GM04504 (cell line): ENCODE measurements around the gene THSD4.
"Not testable (repeated sequence)": the region's sequence is repeated elsewhere in the genome, so short reads cannot be mapped to it uniquely, and the experiment has no call there.

Source experiments
- DNase-seq: peaks from one replicate; pipeline ENCODE4 v3.0.0-alpha.2; 2012; ENCODE audit warnings: low read depth

Gene THSD4

GRCh38 chr15:71149646-71150557 is 34.6 kb downstream of the THSD4 start:
- no peak for DNase-seq

DNA sequence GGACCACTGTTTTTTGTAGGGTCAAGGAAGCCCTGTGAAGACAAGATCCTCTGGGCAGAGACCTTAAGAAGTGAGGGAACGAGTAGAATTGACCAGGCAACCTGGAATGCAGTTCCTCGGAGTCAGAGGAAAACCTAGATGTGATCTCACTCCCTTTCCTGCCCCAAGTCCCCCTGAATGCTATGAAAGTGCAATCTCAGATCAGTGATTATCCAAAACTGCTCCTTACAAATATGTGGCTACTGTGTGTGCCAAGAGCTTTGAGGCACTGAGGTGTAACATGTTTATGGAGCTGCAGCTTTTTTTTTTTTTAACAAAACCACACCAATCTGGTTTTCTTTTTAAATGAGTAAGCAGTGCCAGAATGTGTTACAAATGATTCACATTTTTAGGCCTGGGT is 35.8 kb downstream of the THSD4 start:
- DNase-seq: peak; percentile 10

GRCh38 chr15:71152542-71152941 is 37.3 kb downstream of the THSD4 start:
- no peak for DNase-seq

- no peak for DNase-seq
Measured at GRCh38 chr15:71153823-71154524, 38.7 kb downstream of the THSD4 start.

DNA sequence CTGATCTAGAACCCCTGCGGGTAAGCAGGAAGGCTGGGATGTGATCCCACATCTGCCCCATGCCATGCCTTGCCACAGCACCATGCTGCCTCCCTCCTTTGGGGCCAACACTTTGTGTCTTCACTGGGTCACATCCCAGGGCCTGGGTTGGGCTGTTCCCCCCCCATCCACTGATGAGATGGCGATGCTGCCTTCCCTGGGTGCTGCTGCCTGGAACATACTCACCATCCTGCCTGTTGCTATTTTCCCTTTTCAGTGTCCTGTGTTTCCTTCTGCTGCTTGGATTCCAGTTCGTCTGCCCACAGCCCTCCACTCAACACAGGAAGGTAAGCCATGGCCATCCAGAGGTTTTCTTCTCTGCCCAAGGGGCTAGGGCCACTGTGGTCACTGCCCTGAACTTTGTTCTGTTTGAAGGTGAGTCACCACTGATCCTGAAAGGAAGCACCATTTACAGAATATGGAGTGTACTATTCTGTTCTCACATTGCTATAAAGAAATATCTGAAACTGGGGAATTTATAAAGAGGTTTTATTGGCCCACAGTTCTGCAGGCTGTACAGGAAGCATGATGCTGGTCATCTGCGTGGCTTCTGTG is 39.4 kb downstream of the THSD4 start:
- DNase-seq: no peak

DNA sequence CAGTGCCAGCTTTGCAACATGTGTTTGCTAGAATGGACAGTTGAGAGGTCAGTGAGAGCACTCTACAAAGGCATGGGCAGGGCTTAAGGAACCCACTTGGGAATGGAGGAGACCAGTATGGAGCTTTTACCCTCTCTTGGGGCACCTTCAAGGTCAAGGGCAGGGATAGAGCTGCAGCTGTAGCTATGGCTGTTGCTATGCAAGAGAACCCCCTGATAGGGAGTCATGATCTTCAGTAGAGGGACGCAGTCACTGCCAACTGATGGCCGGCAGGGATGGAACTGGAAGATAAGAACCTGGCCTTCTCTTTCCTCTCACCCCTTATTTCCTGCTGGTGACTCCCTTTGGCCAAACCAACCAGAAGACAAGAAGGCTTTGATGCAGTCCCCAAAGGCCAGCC is 40.3 kb downstream of the THSD4 start:
- no peak for DNase-seq

- DNase-seq: no peak
Measured at GRCh38 chr15:71160976-71161375, 45.7 kb downstream of the THSD4 start.

GRCh38 chr15:71162309-71162708 is 47.0 kb downstream of the THSD4 start:
- no peak for DNase-seq

GRCh38 chr15:71164606-71165005 is 49.3 kb downstream of the THSD4 start:
- DNase-seq: not testable (repeated sequence)

DNA sequence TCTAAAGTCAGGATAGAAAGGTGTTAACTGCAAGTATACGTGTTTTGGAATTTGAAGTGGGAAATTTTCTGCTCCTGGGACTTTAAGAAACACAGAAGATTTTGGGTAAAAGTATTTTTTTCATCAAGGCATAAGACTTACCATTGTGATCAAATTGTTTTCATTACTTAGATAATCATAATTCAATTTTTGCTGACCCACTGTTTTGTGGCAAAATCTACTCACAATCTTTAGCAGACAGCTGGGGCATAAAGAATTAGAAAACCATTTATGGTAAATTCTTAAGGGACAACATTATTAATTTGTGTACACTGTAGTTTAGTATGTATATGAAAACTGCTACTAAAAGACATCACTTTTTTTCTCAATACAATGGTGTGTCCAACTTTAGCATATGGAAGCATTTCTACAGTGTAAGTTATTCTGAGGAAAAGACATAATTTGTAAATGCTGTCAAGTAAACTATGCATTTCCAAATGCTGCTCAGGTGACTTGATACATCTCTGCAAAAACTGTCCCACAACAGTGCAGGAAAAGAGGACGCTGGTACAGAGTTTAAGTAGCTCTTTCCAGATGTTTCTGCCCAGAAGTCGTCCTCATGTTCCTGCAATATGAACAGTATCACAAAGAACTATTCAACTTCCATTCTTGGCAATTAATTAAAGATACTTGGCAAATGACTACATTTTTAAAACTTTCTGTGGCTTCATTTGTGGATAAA is 52.3 kb downstream of the THSD4 start:
- DNase-seq: no peak

DNA sequence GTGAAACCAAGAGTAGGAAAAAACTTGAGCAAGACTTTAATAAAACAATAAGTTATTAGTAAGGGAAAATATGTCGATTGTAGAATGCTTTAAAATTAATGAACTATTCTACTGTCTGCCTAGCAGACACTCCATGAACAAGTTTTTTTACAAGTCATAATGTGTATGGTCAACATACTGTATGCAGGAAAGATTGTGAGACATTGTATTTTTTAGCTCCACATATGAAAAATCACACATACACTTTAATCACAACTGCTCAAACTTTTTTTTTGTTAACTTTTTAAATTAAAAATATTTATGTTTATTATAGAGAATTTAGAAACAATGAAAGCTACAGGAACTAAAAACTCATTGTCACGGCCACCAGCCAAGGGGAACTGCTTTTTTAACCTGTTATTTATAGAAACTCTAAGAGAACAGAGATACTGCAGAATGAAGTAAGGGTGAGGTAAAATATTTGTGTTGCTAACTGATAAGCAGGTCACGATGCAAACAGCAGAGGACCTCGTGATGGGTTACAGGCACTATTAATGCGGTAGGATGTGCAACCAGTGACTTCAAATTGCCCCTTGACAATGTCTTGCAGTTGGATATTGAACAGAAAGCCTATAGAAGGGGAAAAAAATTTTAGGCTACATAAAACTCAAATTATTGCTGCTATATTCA is 53.0 kb downstream of the THSD4 start:
- DNase-seq: no peak

DNA sequence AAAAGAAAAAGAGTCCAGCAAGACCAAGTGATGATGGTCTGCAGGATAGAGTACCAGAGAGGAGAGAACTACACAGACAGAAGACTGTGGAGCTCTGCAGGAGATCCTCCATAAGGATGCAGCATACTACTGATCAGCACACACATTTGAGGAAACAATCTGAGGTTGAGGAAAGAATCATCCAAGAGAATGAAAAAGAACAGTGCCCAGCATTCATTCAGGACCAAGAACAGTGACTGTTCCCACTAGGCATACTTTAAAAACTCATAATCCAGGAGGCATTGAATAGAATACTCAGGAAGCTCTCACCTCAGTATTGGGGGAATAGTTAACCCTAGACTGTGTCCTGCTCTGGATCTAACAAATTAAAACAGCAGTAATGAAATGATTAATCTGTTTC is 54.9 kb downstream of the THSD4 start:
- DNase-seq: no peak

DNA sequence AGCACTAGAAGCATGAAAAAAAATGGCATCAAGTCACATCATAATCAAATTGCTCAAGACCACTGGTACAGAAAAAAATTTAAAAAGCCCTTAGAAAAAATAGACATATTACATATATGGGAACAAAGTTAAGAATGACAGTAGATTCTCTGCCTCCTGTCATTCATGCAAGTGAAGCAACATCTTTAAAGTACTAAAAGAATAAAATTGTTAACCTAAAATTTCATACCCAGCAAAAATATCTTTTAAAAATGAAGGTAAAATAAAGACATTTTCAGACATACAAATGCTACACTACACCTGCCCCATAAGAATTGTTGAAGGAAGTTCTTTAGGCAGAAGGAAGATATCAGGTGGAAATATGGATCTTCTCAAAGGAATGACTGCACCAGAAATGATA is 55.9 kb downstream of the THSD4 start:
- no peak for DNase-seq

- DNase-seq: not testable (repeated sequence)
Measured at GRCh38 chr15:71174360-71174759, 59.1 kb downstream of the THSD4 start.

- no peak for DNase-seq
Measured at GRCh38 chr15:71180986-71181853, 65.9 kb downstream of the THSD4 start.

GRCh38 chr15:71182522-71182921 is 67.3 kb downstream of the THSD4 start:
- no peak for DNase-seq

DNA sequence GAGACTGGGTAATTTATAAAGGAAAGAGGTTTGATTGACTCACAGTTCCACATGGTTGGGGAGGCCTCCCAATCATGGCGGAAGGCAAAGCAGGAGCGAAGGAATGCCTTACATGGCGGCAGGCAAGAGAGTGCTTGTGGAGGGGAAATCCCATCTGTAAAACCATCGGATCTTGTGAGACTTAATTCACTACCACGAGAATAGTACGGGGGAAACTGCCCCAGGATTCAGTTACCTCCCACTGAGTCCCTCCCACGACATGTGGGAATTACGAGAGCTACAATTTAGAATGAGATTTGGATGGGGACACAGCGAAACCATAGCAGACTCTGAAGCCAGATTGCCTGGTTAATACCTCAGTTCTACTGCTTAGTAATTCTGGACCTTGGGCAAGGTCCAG is 67.8 kb downstream of the THSD4 start:
- DNase-seq: no peak

- DNase-seq: no peak
Measured at GRCh38 chr15:71185706-71186105, 70.4 kb downstream of the THSD4 start.

DNA sequence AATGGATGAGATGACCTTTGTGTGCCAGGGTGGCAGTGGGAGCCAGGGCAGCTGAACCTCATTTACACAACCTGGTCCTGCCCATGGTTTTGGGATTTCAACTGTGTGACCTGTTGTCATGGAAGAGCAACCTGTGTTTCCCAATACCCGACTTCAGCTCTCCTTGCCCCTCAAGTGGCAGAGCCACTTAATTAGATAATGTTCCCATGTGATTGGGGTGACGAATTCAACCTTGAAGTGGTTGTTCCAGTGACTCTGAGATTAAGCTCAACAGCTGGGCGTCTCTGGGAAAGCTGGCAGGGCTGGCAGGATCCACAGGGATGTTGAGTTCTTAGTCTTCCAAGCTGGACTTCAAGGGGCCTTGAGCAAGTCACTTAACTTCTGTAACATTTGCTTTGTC is 71.0 kb downstream of the THSD4 start:
- DNase-seq: no peak

- no peak for DNase-seq
Measured at GRCh38 chr15:71187078-71187477, 71.8 kb downstream of the THSD4 start.

GRCh38 chr15:71187526-71187925 is 72.3 kb downstream of the THSD4 start:
- DNase-seq: no peak
